H1 (cell line): ENCODE data around the gene LRRC46.

ENCODE experiments used
- CHD1 ChIP-seq: IDR thresholded peaks from 2 replicates; pipeline ENCODE4 v1.6.1; 2012; ENCODE audit warnings: low read depth, low read length, improper control_type of control experiment
- EZH2 ChIP-seq: fragments of 200-600 bp; sonication (generic); IDR thresholded peaks from 2 replicates; pipeline ENCODE4 v1.7.1; 2012; ENCODE audit warnings: low read depth, mild to moderate bottlenecking, moderate library complexity, low read length, inconsistent platforms; ENCODE audit not compliant: severe bottlenecking
- GTF2F1 ChIP-seq: IDR thresholded peaks from 2 replicates; pipeline ENCODE4 v1.6.1; 2012; ENCODE audit warnings: low read depth, low read length, improper control_type of control experiment, borderline replicate concordance
- TF ChIP-seq, protein P1 (sequence below), 3 experiments: IDR thresholded peaks; 1 replicate in 2 of 3; 2 replicates in 1 of 3; pipeline versions ENCODE4 v1.5.1 to v1.6.1; 2011; ENCODE audit warnings: low read length in 3 of 3, mild to moderate bottlenecking in 3 of 3, inconsistent platforms in 2 of 3, low read depth in 1 of 3, moderate library complexity in 1 of 3; ENCODE audit not compliant: insufficient read depth in 1 of 3; ENCODE audit errors: control extremely low read depth in 1 of 3

DNA sequence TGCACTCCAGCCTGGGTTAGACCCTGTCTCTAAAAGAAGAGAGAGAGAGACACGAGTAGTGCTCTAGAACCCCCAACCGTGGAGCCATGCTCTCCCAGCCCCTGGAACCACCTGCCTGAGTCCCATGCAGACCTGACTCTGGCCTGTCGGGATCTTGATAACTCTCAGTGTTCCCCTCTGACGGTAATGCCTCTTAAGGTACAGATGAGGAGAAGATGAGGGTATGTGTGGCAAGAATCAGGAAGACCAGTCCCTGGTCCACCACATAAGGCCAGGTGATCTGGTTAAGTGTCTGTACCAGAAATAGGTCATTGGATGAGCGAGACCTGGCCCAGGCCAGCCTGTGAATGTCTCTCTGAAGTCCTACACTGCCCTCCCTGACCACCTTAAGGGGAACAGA is 28.3 kb upstream of the LRRC46 start:
- TF ChIP-seq EZH2 (no peak), CHD1 (no peak), GTF2F1 (no peak)
- TF ChIP-seq, protein P1, sequence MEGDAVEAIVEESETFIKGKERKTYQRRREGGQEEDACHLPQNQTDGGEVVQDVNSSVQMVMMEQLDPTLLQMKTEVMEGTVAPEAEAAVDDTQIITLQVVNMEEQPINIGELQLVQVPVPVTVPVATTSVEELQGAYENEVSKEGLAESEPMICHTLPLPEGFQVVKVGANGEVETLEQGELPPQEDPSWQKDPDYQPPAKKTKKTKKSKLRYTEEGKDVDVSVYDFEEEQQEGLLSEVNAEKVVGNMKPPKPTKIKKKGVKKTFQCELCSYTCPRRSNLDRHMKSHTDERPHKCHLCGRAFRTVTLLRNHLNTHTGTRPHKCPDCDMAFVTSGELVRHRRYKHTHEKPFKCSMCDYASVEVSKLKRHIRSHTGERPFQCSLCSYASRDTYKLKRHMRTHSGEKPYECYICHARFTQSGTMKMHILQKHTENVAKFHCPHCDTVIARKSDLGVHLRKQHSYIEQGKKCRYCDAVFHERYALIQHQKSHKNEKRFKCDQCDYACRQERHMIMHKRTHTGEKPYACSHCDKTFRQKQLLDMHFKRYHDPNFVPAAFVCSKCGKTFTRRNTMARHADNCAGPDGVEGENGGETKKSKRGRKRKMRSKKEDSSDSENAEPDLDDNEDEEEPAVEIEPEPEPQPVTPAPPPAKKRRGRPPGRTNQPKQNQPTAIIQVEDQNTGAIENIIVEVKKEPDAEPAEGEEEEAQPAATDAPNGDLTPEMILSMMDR (IDR thresholded peaks at IDR 0.05; ENCODE audit: control extremely low read depth in 1 of 3, insufficient read depth in 1 of 3, low read depth in 1 of 3, low read length in 3 of 3) = no peak
